GM23338 (cell line): ENCODE measurements around the gene REV3L. TPM values are rescaled to one million over a fixed set of nuclear protein-coding genes. Genes with fewer than 3 reads are reported as not detected.
"Not testable (repeated sequence)": the region's sequence is repeated elsewhere in the genome, so short reads cannot be mapped to it uniquely, and the experiment has no call there.

ENCODE experiments used
- ATAC-seq: fragments of 200-7000 bp; cut with Tn5 transposase; 3 replicates; pipeline ENCODE4 v1.9.1; 2020
- DNase-seq: peaks from one replicate; pipeline ENCODE4 v3.0.0-alpha.2; 2015; ENCODE audit warnings: low spot score
- H2AFZ ChIP-seq: fragments of 200-600 bp; sonication (generic); 2 replicates; pipeline ENCODE4 v1.8.0; 2016; ENCODE audit warnings: antibody characterized with exemption, mild to moderate bottlenecking, moderate library complexity
- H3F3A ChIP-seq: fragments of 200-600 bp; sonication (generic); replicated peaks from 2 replicates; pipeline ENCODE4 v1.8.0; 2017; ENCODE audit warnings: antibody characterized with exemption, mixed run types, low read depth
- H3K27ac ChIP-seq: fragments of 200-600 bp; sonication (generic); 2 replicates; pipeline ENCODE4 v1.6.1; 2016; ENCODE audit warnings: low read depth
- H3K27me3 ChIP-seq: fragments of 200-600 bp; sonication (generic); 2 replicates; pipeline ENCODE4 v1.8.0; 2016; ENCODE audit warnings: mild to moderate bottlenecking, mixed run types, moderate library complexity; ENCODE audit not compliant: insufficient read depth
- H3K36me3 ChIP-seq: fragments of 200-600 bp; sonication (generic); 2 replicates; pipeline ENCODE4 v1.8.0; 2016; ENCODE audit warnings: mild to moderate bottlenecking; ENCODE audit not compliant: insufficient read depth
- H3K4me1 ChIP-seq: fragments of 200-600 bp; sonication (generic); 2 replicates; pipeline ENCODE4 v1.8.0; 2016; ENCODE audit warnings: mild to moderate bottlenecking, moderate library complexity; ENCODE audit not compliant: insufficient read depth
- H3K4me2 ChIP-seq: fragments of 200-600 bp; sonication (generic); 2 replicates; pipeline ENCODE4 v1.7.1; 2017; ENCODE audit warnings: mixed run types
- H3K4me3 ChIP-seq: fragments of 200-600 bp; sonication (generic); 2 replicates; pipeline ENCODE4 v1.6.1; 2016; ENCODE audit warnings: mixed run types
- H3K79me2 ChIP-seq: fragments of 200-600 bp; sonication (generic); replicated peaks from 2 replicates; pipeline ENCODE4 v1.8.0; 2017; ENCODE audit warnings: mild to moderate bottlenecking; ENCODE audit not compliant: insufficient read depth
- H3K9me2 ChIP-seq: fragments of 200-600 bp; sonication (generic); 2 replicates; pipeline ENCODE4 v1.8.0; 2017; ENCODE audit not compliant: insufficient read depth
- H4K20me1 ChIP-seq: fragments of 200-600 bp; sonication (generic); replicated peaks from 2 replicates; pipeline ENCODE4 v1.8.0; 2017; ENCODE audit warnings: mild to moderate bottlenecking; ENCODE audit not compliant: insufficient read depth
- H3K27ac Mint-ChIP-seq: 2 replicates; pipeline ENCODE4 v1.8.0; 2020; ENCODE audit warnings: inconsistent platforms, mild to moderate bottlenecking, moderate library complexity, mixed read lengths
- H3K27me3 Mint-ChIP-seq: 3 replicates; pipeline ENCODE4 v1.8.0; 2022; ENCODE audit warnings: low read depth, mild to moderate bottlenecking, moderate library complexity, mixed read lengths, inconsistent platforms; ENCODE audit not compliant: insufficient read depth, poor library complexity
- H3K36me3 Mint-ChIP-seq: 3 replicates; pipeline ENCODE4 v1.8.0; 2021; ENCODE audit warnings: low read depth, mild to moderate bottlenecking, inconsistent platforms, moderate library complexity, mixed read lengths
- H3K4me1 Mint-ChIP-seq: 3 replicates; pipeline ENCODE4 v1.8.0; 2020; ENCODE audit warnings: mild to moderate bottlenecking, inconsistent platforms, mixed read lengths
- H3K4me3 Mint-ChIP-seq: 3 replicates; pipeline ENCODE4 v1.8.0; 2021; ENCODE audit warnings: moderate library complexity, mild to moderate bottlenecking, inconsistent platforms, mixed read lengths
- H3K9me3 Mint-ChIP-seq: 3 replicates; pipeline ENCODE4 v1.8.0; 2020; ENCODE audit warnings: moderate library complexity, mild to moderate bottlenecking, inconsistent platforms, mixed read lengths
- CTCF ChIP-seq, 2 experiments: fragments of 200-600 bp in 1 of 2; sonication (generic) in 1 of 2; conservative IDR thresholded peaks; 2 replicates each; pipeline versions ENCODE4 v1.5.1 to v1.6.1; 2016 to 2017; ENCODE audit warnings: antibody characterized with exemption in 2 of 2, low read depth in 2 of 2, mild to moderate bottlenecking in 2 of 2, moderate library complexity in 1 of 2
- ETS1 ChIP-seq: IDR thresholded peaks from 2 replicates; pipeline ENCODE4 v1.6.1; 2016; ENCODE audit warnings: antibody characterized with exemption
- EZH2 ChIP-seq: fragments of 200-600 bp; sonication (generic); IDR thresholded peaks from one replicate; pipeline ENCODE4 v1.8.0; 2017; ENCODE audit warnings: antibody characterized with exemption, mild to moderate bottlenecking, low read depth; ENCODE audit not compliant: unreplicated experiment
- POLR2AphosphoS5 ChIP-seq: IDR thresholded peaks from 2 replicates; pipeline ENCODE4 v1.6.1; 2016; ENCODE audit warnings: antibody characterized with exemption, low read depth
- STAT1 ChIP-seq: IDR thresholded peaks from one replicate; pipeline ENCODE4 v1.6.1; 2016; ENCODE audit warnings: antibody characterized with exemption; ENCODE audit not compliant: unreplicated experiment
- ZNF331 ChIP-seq: fragments of 250-450 bp; sonication (Bioruptor Pico); IDR thresholded peaks from 2 replicates; pipeline ENCODE4 v1.5.0; 2020; ENCODE audit warnings: low read depth, mild to moderate bottlenecking, moderate library complexity
- ZNF462 ChIP-seq: fragments of 250-450 bp; sonication (Bioruptor Pico); IDR thresholded peaks from 2 replicates; pipeline ENCODE4 v1.5.0; 2020; ENCODE audit warnings: mild to moderate bottlenecking, moderate library complexity
- polyA plus RNA-seq: library from polyadenylated mRNA; unstranded; fragments of >200 nt; fragmentation: Nextera tagmentation; extraction: Ambion mirVana; gene quantifications from 2 replicates; pipeline ENCODE4 v1.2.1, GENCODE V29; 2016
- total RNA-seq: library from RNA; depleted of rRNA; stranded (reverse); fragments of >200 nt; shearing (Covaris generic); gene quantifications from 2 replicates; pipeline ENCODE4 v1.2.3, GENCODE V29; 2014

The REV3L gene
- total and polyA plus RNA-seq, 2 experiments from 2014 or later: 8.3 to 13.1 TPM

GRCh38 chr6:111291336-111292259 is 191.4 kb downstream of the REV3L start (continued):
- TF ChIP-seq ZNF462 (CRISPR knock-in tag) (no peak), ZNF331 (CRISPR knock-in tag) (no peak), STAT1 (no peak), ETS1 (no peak), CTCF (conservative IDR thresholded peaks at IDR 0.05; ENCODE audit: low read depth in 2 of 2) (no peak), POLR2AphosphoS5 (no peak), EZH2 (no peak)

GRCh38 chr6:111290689-111291335 is 192.2 kb downstream of the REV3L start:
- not testable (repeated sequence) for H3K4me3 Mint-ChIP-seq, DNase-seq, H3K27me3 Mint-ChIP-seq, H3K4me2 ChIP-seq, H3K36me3 Mint-ChIP-seq, H3F3A ChIP-seq, H3K9me2 ChIP-seq, H4K20me1 ChIP-seq, H3K4me3 ChIP-seq, H2AFZ ChIP-seq, H3K9me3 Mint-ChIP-seq, H3K36me3 ChIP-seq, H3K27me3 ChIP-seq, H3K79me2 ChIP-seq
- peak; percentile 55 for ATAC-seq
- H3K27ac ChIP-seq: 0 out of 2 replicates have a peak overlapping the region, but pooled peaks have one; percentile 78
- peaks cover 14% of the 10 kb centered on the region; the same call in 1 of the 2 replicates for H3K4me1 ChIP-seq
- H3K27ac Mint-ChIP-seq: peak overlapping the region; percentile 76
- peaks cover 16% of the 10 kb centered on the region for H3K4me1 Mint-ChIP-seq

- not testable (repeated sequence) for H3K9me2 ChIP-seq, H3K27me3 Mint-ChIP-seq, DNase-seq, H3K4me2 ChIP-seq, H3K79me2 ChIP-seq, H3K4me3 ChIP-seq, H3F3A ChIP-seq, H3K27me3 ChIP-seq, H2AFZ ChIP-seq, H3K27ac Mint-ChIP-seq, H3K4me1 ChIP-seq, H4K20me1 ChIP-seq, H3K4me3 Mint-ChIP-seq, ATAC-seq
- Mint-ChIP-seq H3K4me1 (peaks cover 13% of the 10 kb centered on the region), H3K36me3 (peaks cover 44% of the 10 kb centered on the region), H3K9me3 (peaks cover 21% of the 10 kb centered on the region)
- Histone ChIP-seq H3K27ac (peak overlapping the region; percentile 76; the same call in 1 of the 2 replicates), H3K36me3 (peaks cover 13% of the 10 kb centered on the region)
Observed at GRCh38 chr6:111284356-111284755, 198.7 kb downstream of the REV3L start.
